K562 (cell line): ENCODE results near the gene KISS1R. TPM values are rescaled to one million over a fixed set of nuclear protein-coding genes. Genes with fewer than 3 reads are reported as not detected.

Source experiments
- ATAC-seq: fragments of 200-7000 bp; cut with Tn5 transposase; 3 replicates; pipeline ENCODE4 v1.9.1; 2020; ENCODE audit warnings: moderate library complexity
- BruUV-seq: library from RNA; stranded (reverse); fragments of 400-500 nt; replicated peaks from 2 replicates; lab custom pipeline; 2021; lab: Mats Ljungman, UMichigan
- CTCF ChIA-PET: fragments of 300-600 bp; formaldehyde crosslinking; extraction: SDS; loops from one replicate; lab custom pipeline; 2021; ENCODE audit warnings: low intra/inter-chr PET ratio; lab: Yijun Ruan, JAX
- POLR2A ChIA-PET: fragments of 300-600, 350-650 bp; sonication (Branson Sonifier 250); formaldehyde crosslinking; extraction: SDS; loops from one replicate; lab custom pipeline; 2021; ENCODE audit warnings: antibody characterized with exemption, inconsistent platforms; lab: Yijun Ruan, JAX
- DNase-seq, 4 experiments: peaks; one replicate each; pipeline versions ENCODE4 v3.0.0 to v3.0.0-alpha.2; 2011 to 2018; ENCODE audit warnings: low spot score in 3 of 4, mixed read lengths in 3 of 4; ENCODE audit errors: extremely low read depth in 1 of 4
- FAIRE-seq: peaks from 2 replicates; lab custom pipeline; 2011; peaks lifted over from hg19 to GRCh38; lab: Jason Lieb, UNC
- H2AFZ ChIP-seq: 2 replicates; pipeline ENCODE4 v1.6.0; 2011; ENCODE audit warnings: low read depth, low read length, control low read depth, inconsistent platforms
- H3K27ac ChIP-seq: fragments of 200-600 bp; 3 replicates; pipeline ENCODE4 v1.8.0; 2011; ENCODE audit warnings: low read depth, mild to moderate bottlenecking, control low read depth, inconsistent platforms, low read length, moderate library complexity, mixed read lengths; ENCODE audit errors: extremely low read depth
- H3K27me3 ChIP-seq, 2 experiments: fragments of 300-600 bp in 1 of 2; 2 replicates in 1 of 2; 3 replicates in 1 of 2; pipeline versions ENCODE4 v1.6.0 to v1.8.0; 2011; ENCODE audit warnings: inconsistent platforms in 2 of 2, low read length in 2 of 2, mild to moderate bottlenecking in 1 of 2, mixed read lengths in 1 of 2, moderate library complexity in 1 of 2; ENCODE audit not compliant: control insufficient read depth in 2 of 2, insufficient read depth in 2 of 2
- H3K36me3 ChIP-seq: fragments of 300-600 bp; 3 replicates; pipeline ENCODE4 v1.8.0; 2011; ENCODE audit warnings: mild to moderate bottlenecking, low read length, inconsistent platforms; ENCODE audit not compliant: control insufficient read depth, insufficient read depth
- H3K4me1 ChIP-seq, 2 experiments: fragments of 200-600 bp in 1 of 2; replicated peaks in 1 of 2; 2 replicates in 1 of 2; 3 replicates in 1 of 2; pipeline versions ENCODE4 v1.5.1 to v1.8.0; 2011; ENCODE audit warnings: inconsistent platforms in 2 of 2, low read length in 2 of 2, mild to moderate bottlenecking in 1 of 2, mixed read lengths in 1 of 2, moderate library complexity in 1 of 2; ENCODE audit not compliant: control insufficient read depth in 2 of 2, insufficient read depth in 2 of 2
- H3K4me2 ChIP-seq: 2 replicates; pipeline ENCODE4 v1.6.1; 2011; ENCODE audit warnings: low read length, control low read depth, inconsistent platforms, mixed read lengths; ENCODE audit not compliant: insufficient read depth
- H3K4me3 ChIP-seq: fragments of 200-600 bp; sonication (generic), shearing (Covaris generic); 2 replicates; pipeline ENCODE4 v1.5.1; 2016; ENCODE audit warnings: control low read depth, inconsistent platforms
- H3K79me2 ChIP-seq: fragments of 200-600 bp; 3 replicates; pipeline ENCODE4 v1.8.0; 2011; ENCODE audit warnings: low read length, inconsistent platforms; ENCODE audit not compliant: control insufficient read depth, insufficient read depth
- H3K9ac ChIP-seq, 2 experiments: 2 replicates each; pipeline versions ENCODE4 v1.6.0 to v1.6.1; 2011; ENCODE audit warnings: low read depth in 2 of 2, low read length in 2 of 2, control low read depth in 1 of 2, inconsistent platforms in 1 of 2, mild to moderate bottlenecking in 1 of 2, mixed read lengths in 1 of 2; ENCODE audit not compliant: insufficient read depth in 1 of 2
- H3K9me1 ChIP-seq: one replicate; pipeline ENCODE4 v1.6.0; 2011; ENCODE audit warnings: inconsistent platforms, mild to moderate bottlenecking, low read length, moderate library complexity; ENCODE audit not compliant: control insufficient read depth, insufficient read depth
- H3K9me3 ChIP-seq: replicated peaks from 2 replicates; pipeline ENCODE4 v1.5.1; 2011; ENCODE audit warnings: low read depth, low read length, inconsistent platforms; ENCODE audit not compliant: control insufficient read depth, insufficient read depth
- H4K20me1 ChIP-seq: replicated peaks from 2 replicates; pipeline ENCODE4 v1.6.1; 2011; ENCODE audit warnings: low read length, inconsistent platforms, mixed read lengths; ENCODE audit not compliant: control insufficient read depth, insufficient read depth
- DDX20 ChIP-seq: fragments of 450-650 bp; IDR thresholded peaks from 2 replicates; pipeline ENCODE4 v1.6.1; 2016; ENCODE audit warnings: missing genetic modification characterization, low read depth, mild to moderate bottlenecking, missing compliant biosample characterization, moderate library complexity
- FOXA1 ChIP-seq: fragments of 450-650 bp; IDR thresholded peaks from 2 replicates; pipeline ENCODE4 v1.6.1; 2016; ENCODE audit warnings: mild to moderate bottlenecking, borderline replicate concordance
- NR3C1 ChIP-seq: sonication (generic); formaldehyde crosslinking; IDR thresholded peaks from 2 replicates; pipeline ENCODE4 v1.8.1; 2022; ENCODE audit warnings: missing genetic modification reagents
- RBFOX2 ChIP-seq: fragments of 200-400 bp; formaldehyde crosslinking; IDR thresholded peaks from 2 replicates; pipeline ENCODE4 v1.6.1; 2017; ENCODE audit warnings: low read depth, mild to moderate bottlenecking, low read length, moderate library complexity
- RBM22 ChIP-seq: fragments of 200-400 bp; formaldehyde crosslinking; IDR thresholded peaks from 2 replicates; pipeline ENCODE4 v1.6.1; 2018; ENCODE audit warnings: low read length, low read depth; ENCODE audit not compliant: poor library complexity, severe bottlenecking
- WGBS: fragments of 100-300 bp; shearing (Covaris generic); methylation state at CpG from one replicate; pipeline ENCODE4 v1.1.6; 2016; ENCODE audit warnings: low coverage, mixed read lengths; ENCODE audit not compliant: insufficient coverage; ENCODE audit errors: missing lambda C conversion rate; 5-methylcytosine and 5-hydroxymethylcytosine counted together
- in situ Hi-C: fragments of 300-500 bp; cut with MboI; formaldehyde crosslinking; loops from 4 replicates; pipeline ENCODE4 v1.15.0; 2018; ENCODE audit warnings: inconsistent platforms, mixed read lengths
- intact Hi-C: fragments of 100-400 bp; cut with micrococcal nuclease; formaldehyde crosslinking; loops from 2 replicates; pipeline ENCODE4 v1.14.2; 2022
- polyA plus RNA-seq, 8 experiments: library from polyadenylated mRNA; depleted of rRNA in 4 of 8; stranded (reverse) in 5 of 8; unstranded in 3 of 8; fragments of >200 nt; fragmentation: Nextera tagmentation in 2 of 8; fragmentation: Illumina TruSeq in 1 of 8; extraction: Ambion mirVana in 2 of 8; extraction: Trizol in 1 of 8; gene quantifications; 2 replicates each; pipeline versions ENCODE4 v1.2.1 to v1.2.3, GENCODE V29; 2011 to 2014; ENCODE audit warnings: inconsistent platforms in 1 of 8, missing spikeins in 1 of 8
- total RNA-seq, 7 experiments: library from RNA; depleted of rRNA in 6 of 7; stranded (reverse); fragments of >200 nt in 6 of 7; fragmentation: Illumina TruSeq in 2 of 7; extraction: Trizol in 2 of 7; gene quantifications; 2 replicates each; pipeline versions ENCODE4 v1.2.1 to v1.2.3, GENCODE V29; 2011 to 2021; ENCODE audit warnings: low replicate concordance in 1 of 7
- TF ChIP-seq, protein P1 (sequence below): fragments of 250-450 bp; sonication (Bioruptor Pico); IDR thresholded peaks from 2 replicates; pipeline ENCODE4 v1.4.0; 2020; ENCODE audit warnings: mild to moderate bottlenecking, moderate library complexity, borderline replicate concordance

Gene KISS1R
- total and polyA plus RNA-seq, 9 of the 15 experiments (the other 6 are each of a cell fraction or from before 2014, with no cell fraction given) = 0.37 to 39.4 (median 2.0) TPM

DNA sequence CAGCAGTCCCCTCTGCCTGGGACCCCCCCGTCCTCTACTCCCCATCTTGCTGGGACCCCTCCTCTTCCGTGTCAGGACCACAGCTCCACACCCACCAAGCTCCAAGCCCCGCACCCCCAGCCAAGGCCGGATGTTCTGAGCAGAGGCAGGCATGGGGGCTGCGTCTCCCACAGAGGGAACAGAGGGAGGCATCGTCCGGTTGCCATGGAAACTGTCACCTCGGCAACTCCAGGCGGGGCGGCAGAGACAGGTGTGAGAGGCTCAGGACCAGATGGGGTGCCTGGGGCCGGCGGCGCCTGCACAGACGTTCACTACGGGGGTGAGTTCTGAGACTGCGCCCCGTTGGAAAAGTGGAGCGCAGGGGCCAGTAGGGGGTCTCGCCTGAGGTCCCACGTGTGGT, 18.5 kb upstream of the KISS1R start (continued):
- TF ChIP-seq, protein P1, sequence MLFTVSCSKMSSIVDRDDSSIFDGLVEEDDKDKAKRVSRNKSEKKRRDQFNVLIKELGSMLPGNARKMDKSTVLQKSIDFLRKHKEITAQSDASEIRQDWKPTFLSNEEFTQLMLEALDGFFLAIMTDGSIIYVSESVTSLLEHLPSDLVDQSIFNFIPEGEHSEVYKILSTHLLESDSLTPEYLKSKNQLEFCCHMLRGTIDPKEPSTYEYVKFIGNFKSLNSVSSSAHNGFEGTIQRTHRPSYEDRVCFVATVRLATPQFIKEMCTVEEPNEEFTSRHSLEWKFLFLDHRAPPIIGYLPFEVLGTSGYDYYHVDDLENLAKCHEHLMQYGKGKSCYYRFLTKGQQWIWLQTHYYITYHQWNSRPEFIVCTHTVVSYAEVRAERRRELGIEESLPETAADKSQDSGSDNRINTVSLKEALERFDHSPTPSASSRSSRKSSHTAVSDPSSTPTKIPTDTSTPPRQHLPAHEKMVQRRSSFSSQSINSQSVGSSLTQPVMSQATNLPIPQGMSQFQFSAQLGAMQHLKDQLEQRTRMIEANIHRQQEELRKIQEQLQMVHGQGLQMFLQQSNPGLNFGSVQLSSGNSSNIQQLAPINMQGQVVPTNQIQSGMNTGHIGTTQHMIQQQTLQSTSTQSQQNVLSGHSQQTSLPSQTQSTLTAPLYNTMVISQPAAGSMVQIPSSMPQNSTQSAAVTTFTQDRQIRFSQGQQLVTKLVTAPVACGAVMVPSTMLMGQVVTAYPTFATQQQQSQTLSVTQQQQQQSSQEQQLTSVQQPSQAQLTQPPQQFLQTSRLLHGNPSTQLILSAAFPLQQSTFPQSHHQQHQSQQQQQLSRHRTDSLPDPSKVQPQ = no peak
- no peak for TF ChIP-seq DDX20 (tag)

DNA sequence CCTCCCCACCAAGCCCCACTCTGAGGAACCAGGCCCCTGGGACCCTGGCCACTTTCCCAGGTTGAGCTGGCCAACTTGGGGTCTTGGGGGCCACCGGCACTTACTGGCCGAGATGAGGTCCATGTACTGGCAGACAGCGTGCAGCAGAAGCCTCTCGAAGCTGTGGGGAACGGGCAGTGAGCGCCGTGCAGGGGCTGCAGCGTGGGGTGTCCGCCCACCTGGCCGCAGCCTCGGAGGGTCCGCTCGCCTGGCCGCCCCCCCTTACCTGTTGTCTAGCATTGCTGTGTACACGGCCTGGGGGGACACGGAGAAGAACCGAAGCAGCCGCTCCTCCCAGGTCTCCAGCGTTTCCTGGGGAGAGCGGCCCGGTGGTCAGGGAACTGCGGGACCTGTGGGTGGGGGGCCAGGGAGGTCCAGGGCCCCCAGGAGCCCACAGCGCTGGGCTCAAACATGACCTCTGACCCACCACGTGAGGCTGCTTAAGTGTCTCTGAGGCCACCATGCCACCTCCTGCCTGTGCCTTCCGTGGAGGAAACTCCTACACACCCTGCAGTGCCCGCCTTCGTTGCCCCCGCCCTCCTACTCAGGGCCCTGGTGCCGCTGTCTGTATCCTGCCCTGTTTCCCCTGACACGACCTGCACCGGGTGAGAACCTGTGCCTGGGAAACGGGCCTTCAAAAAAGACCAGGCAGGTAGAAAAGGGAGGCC, 17.6 kb upstream of the KISS1R start:
- intact Hi-C loops = no loop called here
- no peaks in the 10 kb centered on the region for H3K9me3 ChIP-seq
- peaks cover 34 to 77% of the 10 kb centered on the region in 2 experiments for H3K4me1 ChIP-seq
- no peak overlapping the region for H3K4me2 ChIP-seq
- H2AFZ ChIP-seq = no peak overlapping the region
- ChIA-PET POLR2A (no interaction called here), CTCF (no interaction called here)
- FAIRE-seq = no peak
- peaks cover 60% of the 10 kb centered on the region; the same call in 2 of the 3 replicates for H3K36me3 ChIP-seq
- 0 out of 2 replicates have a peak, but pooled peaks have one; percentile 29 for TF ChIP-seq NR3C1 (CRISPR knock-in tag)
- peak; percentile 65 for TF ChIP-seq RBFOX2
- no peak for TF ChIP-seq FOXA1
- peak; percentile 17 for TF ChIP-seq RBM22
- peaks cover 42% of the 10 kb centered on the region for H3K79me2 ChIP-seq
- 85% methylated on average over 19 of the region's 32 CpGs for WGBS
- peaks cover 5% of the 10 kb centered on the region for H3K9me1 ChIP-seq
- DNase-seq = no peak
- H3K27ac ChIP-seq = no peak overlapping the region
- BruUV-seq = no TSS peak
- peaks cover 12% of the 10 kb centered on the region for H4K20me1 ChIP-seq
- ATAC-seq = no peak
- H3K4me3 ChIP-seq = no peak overlapping the region
- peak overlapping the region in 1 of 2 experiments; percentile 61; a peak in 1 of 4 replicates for H3K9ac ChIP-seq
- in situ Hi-C loops = no loop called here
- no peaks in the 10 kb centered on the region for H3K27me3 ChIP-seq
